Fibroblast of lung (primary cell): ENCODE data around the gene DICER1.

ENCODE experiments used
- EZH2 ChIP-seq: IDR thresholded peaks from 2 replicates; pipeline ENCODE4 v1.5.1; 2012; ENCODE audit warnings: low read length, control low read depth, mild to moderate bottlenecking; ENCODE audit errors: missing control alignments
- TF ChIP-seq, protein P1 (sequence below), 2 donors: IDR thresholded peaks in 1 of 2; conservative IDR thresholded peaks in 1 of 2; 1 replicate in 1 of 2; 2 replicates in 1 of 2; pipeline ENCODE4 v1.5.1; 2011 to 2012; ENCODE audit warnings: low read length in 2 of 2, control low read depth in 1 of 2, inconsistent platforms in 1 of 2, low read depth in 1 of 2, mild to moderate bottlenecking in 1 of 2

GRCh38 chr14:95144849-95145248 lies 12.5 kb downstream of the DICER1 start:
- no peak for TF ChIP-seq EZH2
- TF ChIP-seq, protein P1, sequence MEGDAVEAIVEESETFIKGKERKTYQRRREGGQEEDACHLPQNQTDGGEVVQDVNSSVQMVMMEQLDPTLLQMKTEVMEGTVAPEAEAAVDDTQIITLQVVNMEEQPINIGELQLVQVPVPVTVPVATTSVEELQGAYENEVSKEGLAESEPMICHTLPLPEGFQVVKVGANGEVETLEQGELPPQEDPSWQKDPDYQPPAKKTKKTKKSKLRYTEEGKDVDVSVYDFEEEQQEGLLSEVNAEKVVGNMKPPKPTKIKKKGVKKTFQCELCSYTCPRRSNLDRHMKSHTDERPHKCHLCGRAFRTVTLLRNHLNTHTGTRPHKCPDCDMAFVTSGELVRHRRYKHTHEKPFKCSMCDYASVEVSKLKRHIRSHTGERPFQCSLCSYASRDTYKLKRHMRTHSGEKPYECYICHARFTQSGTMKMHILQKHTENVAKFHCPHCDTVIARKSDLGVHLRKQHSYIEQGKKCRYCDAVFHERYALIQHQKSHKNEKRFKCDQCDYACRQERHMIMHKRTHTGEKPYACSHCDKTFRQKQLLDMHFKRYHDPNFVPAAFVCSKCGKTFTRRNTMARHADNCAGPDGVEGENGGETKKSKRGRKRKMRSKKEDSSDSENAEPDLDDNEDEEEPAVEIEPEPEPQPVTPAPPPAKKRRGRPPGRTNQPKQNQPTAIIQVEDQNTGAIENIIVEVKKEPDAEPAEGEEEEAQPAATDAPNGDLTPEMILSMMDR (conservative IDR thresholded peaks at IDR 0.05 in 1 of 2, IDR thresholded peaks at IDR 0.05 in 1 of 2; ENCODE audit: low read depth in 1 of 2, low read length in 2 of 2): no peak
